K562 (cell line): ENCODE results near the gene PPP1R12C. TPM values are rescaled to one million over a fixed set of nuclear protein-coding genes. Genes with fewer than 3 reads are reported as not detected.

Experiments used
- ADNP ChIP-seq: fragments of 200-800 bp; sonication (Bioruptor generic); IDR thresholded peaks from 2 replicates; pipeline ENCODE4 v1.6.1; 2016; ENCODE audit warnings: missing genetic modification characterization, missing compliant biosample characterization
- CBFA2T2 ChIP-seq: fragments of 450-650 bp; conservative IDR thresholded peaks from 2 replicates; pipeline ENCODE4 v1.6.1; 2017; ENCODE audit warnings: mild to moderate bottlenecking
- COPS2 ChIP-seq: fragments of 450-650 bp; conservative IDR thresholded peaks from 2 replicates; pipeline ENCODE4 v1.6.1; 2016; ENCODE audit warnings: mild to moderate bottlenecking, moderate library complexity
- DMBX1 ChIP-seq: fragments of 250-450 bp; sonication (Bioruptor Pico); IDR thresholded peaks from 2 replicates; pipeline ENCODE4 v1.8.0; 2022; ENCODE audit warnings: inconsistent platforms, mild to moderate bottlenecking, moderate library complexity, borderline replicate concordance
- DNMT1 ChIP-seq: fragments of 450-650 bp; IDR thresholded peaks from 2 replicates; pipeline ENCODE4 v1.6.1; 2016; ENCODE audit warnings: antibody characterized with exemption, mild to moderate bottlenecking
- GABPB1 ChIP-seq: sonication (generic); formaldehyde crosslinking; IDR thresholded peaks from 2 replicates; pipeline ENCODE4 v1.8.0; 2022; ENCODE audit warnings: mild to moderate bottlenecking, missing genetic modification reagents
- HDAC1 ChIP-seq, 2 experiments: fragments of 450-650 bp; IDR thresholded peaks; 2 replicates each; pipeline ENCODE4 v1.6.1; 2016 to 2017; ENCODE audit warnings: inconsistent platforms in 1 of 2, mild to moderate bottlenecking in 1 of 2, moderate library complexity in 1 of 2
- MITF ChIP-seq: IDR thresholded peaks from 2 replicates; pipeline ENCODE4 v1.6.1; 2014; ENCODE audit warnings: antibody characterized with exemption
- MLX ChIP-seq, 2 experiments: fragments of 450-650 bp in 1 of 2; sonication (generic) in 1 of 2; formaldehyde crosslinking; conservative IDR thresholded peaks; 2 replicates each; pipeline versions ENCODE4 v1.4.0 to v1.8.1; 2020 to 2022; ENCODE audit warnings: mild to moderate bottlenecking in 1 of 2, missing genetic modification reagents in 1 of 2
- MXI1 ChIP-seq: IDR thresholded peaks from 2 replicates; pipeline ENCODE4 v1.6.1; 2011; ENCODE audit warnings: low read depth, mild to moderate bottlenecking, improper control_type of control experiment, low read length
- NFXL1 ChIP-seq: fragments of 450-650 bp; formaldehyde crosslinking; IDR thresholded peaks from 2 replicates; pipeline ENCODE4 v1.4.0; 2021; ENCODE audit warnings: mild to moderate bottlenecking
- PRMT5 ChIP-seq: sonication (generic); formaldehyde crosslinking; IDR thresholded peaks from 2 replicates; pipeline ENCODE4 v1.5.0; 2020; ENCODE audit warnings: missing genetic modification reagents
- SMAD4 ChIP-seq: fragments of 250-450 bp; sonication (Bioruptor Pico); conservative IDR thresholded peaks from 2 replicates; pipeline ENCODE4 v1.8.0; 2021; ENCODE audit warnings: inconsistent platforms, mild to moderate bottlenecking, moderate library complexity
- TAF15 ChIP-seq: fragments of 200-400 bp; formaldehyde crosslinking; IDR thresholded peaks from 2 replicates; pipeline ENCODE4 v1.6.1; 2017; ENCODE audit warnings: mild to moderate bottlenecking, low read depth, low read length, moderate library complexity
- TCFL5 ChIP-seq: fragments of 250-450 bp; sonication (Bioruptor Pico); conservative IDR thresholded peaks from 2 replicates; pipeline ENCODE4 v1.6.1; 2021; ENCODE audit warnings: mild to moderate bottlenecking, moderate library complexity, matching md5 sums
- YY1 ChIP-seq, 3 experiments: IDR thresholded peaks; 2 replicates each; pipeline ENCODE4 v1.6.1; 2011; ENCODE audit warnings: low read length in 2 of 3, mild to moderate bottlenecking in 2 of 3, moderate library complexity in 2 of 3, borderline replicate concordance in 1 of 3, control low read depth in 1 of 3, low read depth in 1 of 3; ENCODE audit not compliant: insufficient read depth in 3 of 3, insufficient replicate concordance in 2 of 3, control insufficient read depth in 1 of 3, insufficient read length in 1 of 3; ENCODE audit errors: extremely low read depth in 1 of 3
- ZNF140 ChIP-seq: fragments of 250-450 bp; sonication (Bioruptor Pico); IDR thresholded peaks from 2 replicates; pipeline ENCODE4 v1.8.0; 2021; ENCODE audit warnings: moderate library complexity, mild to moderate bottlenecking, inconsistent platforms
- ZNF398 ChIP-seq: fragments of 250-450 bp; sonication (Bioruptor Pico); IDR thresholded peaks from 2 replicates; pipeline ENCODE4 v1.8.0; 2021; ENCODE audit warnings: moderate library complexity, mild to moderate bottlenecking, inconsistent platforms
- ZNF41 ChIP-seq: fragments of 250-450 bp; sonication (Bioruptor Pico); conservative IDR thresholded peaks from 2 replicates; pipeline ENCODE4 v1.4.0; 2020; ENCODE audit warnings: mild to moderate bottlenecking
- ZNF583 ChIP-seq: fragments of 250-450 bp; sonication (Bioruptor Pico); IDR thresholded peaks from 2 replicates; pipeline ENCODE4 v1.4.0; 2020
- polyA plus RNA-seq, 8 experiments: library from polyadenylated mRNA; depleted of rRNA in 4 of 8; stranded (reverse) in 5 of 8; unstranded in 3 of 8; fragments of >200 nt; fragmentation: Nextera tagmentation in 2 of 8; fragmentation: Illumina TruSeq in 1 of 8; extraction: Ambion mirVana in 2 of 8; extraction: Trizol in 1 of 8; gene quantifications; 2 replicates each; pipeline versions ENCODE4 v1.2.1 to v1.2.3, GENCODE V29; 2011 to 2014; ENCODE audit warnings: inconsistent platforms in 1 of 8, missing spikeins in 1 of 8
- total RNA-seq, 7 experiments: library from RNA; depleted of rRNA in 6 of 7; stranded (reverse); fragments of >200 nt in 6 of 7; fragmentation: Illumina TruSeq in 2 of 7; extraction: Trizol in 2 of 7; gene quantifications; 2 replicates each; pipeline versions ENCODE4 v1.2.1 to v1.2.3, GENCODE V29; 2011 to 2021; ENCODE audit warnings: low replicate concordance in 1 of 7

The PPP1R12C gene
- total and polyA plus RNA-seq, 9 of the 15 experiments (the other 6 are each of a cell fraction or from before 2014, with no cell fraction given): 1.8 to 136 (median 33.7) TPM

- TF ChIP-seq ZNF398 (CRISPR knock-in tag) (no peak), MXI1 (no peak; the same call in 1 of the 2 replicates), SMAD4 (peak; percentile 8; the same call in 1 of the 2 replicates), CBFA2T2 (no peak), MITF (no peak), GABPB1 (peak; percentile 81), YY1 (IDR thresholded peaks at IDR 0.05; ENCODE audit: borderline replicate concordance in 1 of 3, control insufficient read depth in 1 of 3, extremely low read depth in 1 of 3, insufficient read depth in 3 of 3, insufficient read length in 1 of 3, insufficient replicate concordance in 2 of 3, low read depth in 1 of 3, low read length in 2 of 3) (peak in 2 of 3 experiments; percentile 55 to 86), ZNF140 (no peak), TAF15 (no peak), PRMT5 (no peak), NFXL1 (CRISPR knock-in tag) (no peak), DMBX1 (CRISPR knock-in tag) (no peak; the same call in 1 of the 2 replicates), DNMT1 (no peak), MLX (CRISPR knock-in tag; conservative IDR thresholded peaks at IDR 0.05) (no peak), ZNF583 (CRISPR knock-in tag) (peak; percentile 45; the same call in 1 of the 2 replicates), ZNF41 (CRISPR knock-in tag) (no peak), TCFL5 (CRISPR knock-in tag) (no peak), COPS2 (no peak), HDAC1 (IDR thresholded peaks at IDR 0.05) (peak in 1 of 2 experiments; percentile 80; a peak in 2 of 4 replicates), ADNP (no peak)
Observed at GRCh38 chr19:55117663-55118391, 390 bp upstream of the PPP1R12C start (continued).
